ENCODE data around the gene CC2D2A.

CC2D2A gene

GRCh38 chr4:15544248-15544729 is 74.6 kb downstream of the CC2D2A start:
- DNase-seq (ENCODE audit: low spot score), result no peak
- POLR2A ChIA-PET (ENCODE audit: low non-redundant PET), result no interaction called here
- CTCF ChIA-PET, result interaction anchor here (0.7 kb wide), 1 partner anchor 18 kb away, joined by 3 read pairs; no protein-coding TSS in a partner anchor

GRCh38 chr4:15545371-15545770 is 75.7 kb downstream of the CC2D2A start:
- POLR2A ChIA-PET (ENCODE audit: low non-redundant PET), result no interaction called here
- CTCF ChIA-PET, result no interaction called here
- no peak for DNase-seq (ENCODE audit: low spot score)
- H3K27ac ChIP-seq, result no peak overlapping the region
- no peak for TF ChIP-seq CTCF (conservative IDR thresholded peaks at IDR 0.05; ENCODE audit: low read depth)

More at GRCh38 chr4:15544248-15544729, 74.6 kb downstream of the CC2D2A start:
- no peak overlapping the region for H3K27ac ChIP-seq
- TF ChIP-seq CTCF (conservative IDR thresholded peaks at IDR 0.05; ENCODE audit: low read depth), result no peak

GRCh38 chr4:15547392-15547791 is 77.7 kb downstream of the CC2D2A start:
- no peak for DNase-seq (ENCODE audit: low spot score)
- TF ChIP-seq CTCF (conservative IDR thresholded peaks at IDR 0.05; ENCODE audit: low read depth), result no peak
- POLR2A ChIA-PET (ENCODE audit: low non-redundant PET), result no interaction called here
- no peak overlapping the region for H3K27ac ChIP-seq
- CTCF ChIA-PET, result no interaction called here

GRCh38 chr4:15550491-15550890 is 80.8 kb downstream of the CC2D2A start:
- no peak for TF ChIP-seq CTCF (conservative IDR thresholded peaks at IDR 0.05; ENCODE audit: low read depth)
- CTCF ChIA-PET, result no interaction called here
- no peak overlapping the region for H3K27ac ChIP-seq
- no peak for DNase-seq (ENCODE audit: low spot score)
- POLR2A ChIA-PET (ENCODE audit: low non-redundant PET), result no interaction called here

GRCh38 chr4:15551740-15552446 is 82.2 kb downstream of the CC2D2A start:
- POLR2A ChIA-PET (ENCODE audit: low non-redundant PET), result no interaction called here
- CTCF ChIA-PET, result no interaction called here
- H3K27ac ChIP-seq, result no peak overlapping the region
- no peak for DNase-seq (ENCODE audit: low spot score)
- TF ChIP-seq CTCF (conservative IDR thresholded peaks at IDR 0.05; ENCODE audit: low read depth), result no peak

GRCh38 chr4:15552557-15553362 is 83.1 kb downstream of the CC2D2A start:
- no peak for TF ChIP-seq CTCF (conservative IDR thresholded peaks at IDR 0.05; ENCODE audit: low read depth)
- no peak for DNase-seq (ENCODE audit: low spot score)
- no peak overlapping the region for H3K27ac ChIP-seq
- ChIA-PET POLR2A (ENCODE audit: low non-redundant PET) (no interaction called here), CTCF (no interaction called here)

Measured in RWPE1 (cell line).